SK-N-SH (cell line): ENCODE results near the gene SLC11A1. TPM values are rescaled to one million over a fixed set of nuclear protein-coding genes. Genes with fewer than 3 reads are reported as not detected.

ENCODE experiments used
- CTCF ChIA-PET: fragments of 300-600, 350-600 bp; formaldehyde crosslinking; extraction: SDS; loops from one replicate; lab custom pipeline; 2021; lab: Yijun Ruan, JAX
- POLR2A ChIA-PET: fragments of 350-600 bp; sonication (Branson Sonifier 250); formaldehyde crosslinking; extraction: SDS; loops from one replicate; lab custom pipeline; 2020; ENCODE audit warnings: antibody characterized with exemption, inconsistent platforms; lab: Yijun Ruan, JAX
- DNase-seq: peaks from one replicate; pipeline ENCODE4 v3.0.0; 2012
- H2AFZ ChIP-seq: fragments of 200-600 bp; sonication (generic); 2 replicates; pipeline ENCODE4 v1.8.1; 2016; ENCODE audit warnings: antibody characterized with exemption, mild to moderate bottlenecking, low read depth
- H3F3A ChIP-seq: fragments of 200-600 bp; sonication (generic); replicated peaks from 2 replicates; pipeline ENCODE3; 2016; ENCODE audit warnings: antibody characterized with exemption, mild to moderate bottlenecking; ENCODE audit not compliant: insufficient read depth
- H3K27ac ChIP-seq, 2 experiments: fragments of 200-500 bp in 1 of 2; fragments of 200-600 bp in 1 of 2; sonication (Bioruptor generic) in 1 of 2; sonication (generic), shearing (Covaris generic) in 1 of 2; 2 replicates each; pipeline versions ENCODE4 v1.5.1 to v1.6.1; 2014 to 2016; ENCODE audit warnings: low read depth in 2 of 2, inconsistent platforms in 1 of 2, low read length in 1 of 2, mild to moderate bottlenecking in 1 of 2, mixed read lengths in 1 of 2
- H3K27me3 ChIP-seq: fragments of 200-600 bp; sonication (generic), shearing (Covaris generic); 2 replicates; pipeline ENCODE4 v1.6.1; 2016; ENCODE audit warnings: mixed run types; ENCODE audit not compliant: insufficient read depth
- H3K36me3 ChIP-seq, 2 experiments: fragments of 200-500 bp in 1 of 2; fragments of 200-600 bp in 1 of 2; sonication (Bioruptor generic) in 1 of 2; sonication (generic) in 1 of 2; replicated peaks in 1 of 2; 2 replicates each; pipeline versions ENCODE3 to v1.5.1; 2014 to 2016; ENCODE audit warnings: low read length in 1 of 2, mild to moderate bottlenecking in 1 of 2; ENCODE audit not compliant: insufficient read depth in 2 of 2, control insufficient read depth in 1 of 2
- H3K4me1 ChIP-seq, 2 experiments: fragments of 200-500 bp in 1 of 2; fragments of 200-600 bp in 1 of 2; sonication (Bioruptor generic) in 1 of 2; sonication (generic), shearing (Covaris generic) in 1 of 2; 2 replicates each; pipeline versions ENCODE4 v1.5.1 to v1.6.1; 2014 to 2016; ENCODE audit warnings: low read depth in 1 of 2, low read length in 1 of 2, mixed run types in 1 of 2; ENCODE audit not compliant: insufficient read depth in 2 of 2, control insufficient read depth in 1 of 2
- H3K4me2 ChIP-seq: fragments of 200-600 bp; sonication (generic), shearing (Covaris generic); 2 replicates; pipeline ENCODE4 v1.6.1; 2017; ENCODE audit warnings: mixed run types
- H3K4me3 ChIP-seq, 2 experiments: fragments of 200-500 bp in 1 of 2; fragments of 200-600 bp in 1 of 2; sonication (Bioruptor generic) in 1 of 2; sonication (generic), shearing (Covaris generic) in 1 of 2; 2 replicates each; pipeline versions ENCODE4 v1.5.1 to v1.8.1; 2014 to 2016; ENCODE audit warnings: low read depth in 2 of 2, inconsistent platforms in 1 of 2, low read length in 1 of 2, mild to moderate bottlenecking in 1 of 2, mixed read lengths in 1 of 2, moderate library complexity in 1 of 2
- H3K79me2 ChIP-seq: fragments of 200-600 bp; sonication (generic); 2 replicates; pipeline ENCODE4 v1.8.1; 2017; ENCODE audit warnings: mild to moderate bottlenecking; ENCODE audit not compliant: insufficient read depth
- H3K9ac ChIP-seq: fragments of 200-600 bp; sonication (generic); 2 replicates; pipeline ENCODE4 v1.6.1; 2017; ENCODE audit warnings: mixed run types
- H3K9me2 ChIP-seq: fragments of 200-600 bp; sonication (generic); 2 replicates; pipeline ENCODE4 v1.6.1; 2017; ENCODE audit warnings: mixed run types
- H3K9me3 ChIP-seq: fragments of 200-600 bp; sonication (generic); 2 replicates; pipeline ENCODE4 v1.6.1; 2017; ENCODE audit warnings: mixed run types, mild to moderate bottlenecking, moderate library complexity
- H4K20me1 ChIP-seq: fragments of 200-600 bp; sonication (generic); 2 replicates; pipeline ENCODE4 v1.6.1; 2017; ENCODE audit warnings: mild to moderate bottlenecking, mixed run types; ENCODE audit not compliant: insufficient read depth
- CHD2 ChIP-seq: fragments of 150-350 bp; IDR thresholded peaks from 2 replicates; pipeline ENCODE4 v1.6.1; 2018; ENCODE audit warnings: low read length; ENCODE audit not compliant: partially characterized antibody
- CTCF ChIP-seq: fragments of 200-600 bp; sonication (generic); IDR thresholded peaks from 2 replicates; pipeline ENCODE4 v1.6.1; 2017; ENCODE audit warnings: antibody characterized with exemption, mild to moderate bottlenecking, moderate library complexity
- EZH2phosphoT487 ChIP-seq: fragments of 200-600 bp; sonication (generic); IDR thresholded peaks from 2 replicates; pipeline ENCODE4 v1.6.1; 2017; ENCODE audit warnings: low read depth, mixed run types, mild to moderate bottlenecking, antibody characterized with exemption, moderate library complexity, borderline replicate concordance
- GATA2 ChIP-seq: sonication (generic); formaldehyde crosslinking; IDR thresholded peaks from 2 replicates; pipeline ENCODE4 v1.5.0; 2020; ENCODE audit warnings: mild to moderate bottlenecking, missing genetic modification reagents
- IRF3 ChIP-seq: fragments of 150-350 bp; IDR thresholded peaks from 2 replicates; pipeline ENCODE4 v1.6.1; 2016; ENCODE audit warnings: mild to moderate bottlenecking, low read depth, low read length
- JUND ChIP-seq: IDR thresholded peaks from 2 replicates; pipeline ENCODE4 v1.4.0; 2012
- MEF2A ChIP-seq: IDR thresholded peaks from 2 replicates; pipeline ENCODE4 v1.4.0; 2012; ENCODE audit warnings: low read depth, borderline replicate concordance
- NFIC ChIP-seq: IDR thresholded peaks from 2 replicates; pipeline ENCODE4 v1.4.0; 2012; ENCODE audit warnings: borderline replicate concordance
- NRF1 ChIP-seq: IDR thresholded peaks from 2 replicates; pipeline ENCODE4 v1.6.1; 2012; ENCODE audit warnings: low read depth, mild to moderate bottlenecking, low read length
- PBX3 ChIP-seq: IDR thresholded peaks from 2 replicates; pipeline ENCODE4; 2012
- POLR2AphosphoS5 ChIP-seq: IDR thresholded peaks from 2 replicates; pipeline ENCODE4 v1.6.1; 2012; ENCODE audit warnings: low read depth, low read length
- RCOR1 ChIP-seq: fragments of 150-350 bp; IDR thresholded peaks from 2 replicates; pipeline ENCODE4 v1.6.1; 2017; ENCODE audit warnings: antibody characterized with exemption, low read length
- RXRA ChIP-seq: IDR thresholded peaks from 2 replicates; pipeline ENCODE4 v1.4.0; 2012; ENCODE audit warnings: low read depth, mild to moderate bottlenecking, borderline replicate concordance
- TAF1 ChIP-seq: IDR thresholded peaks from 2 replicates; pipeline ENCODE4 v1.6.1; 2012; ENCODE audit warnings: low read depth, mild to moderate bottlenecking, low read length, moderate library complexity, borderline replicate concordance
- TCF12 ChIP-seq: IDR thresholded peaks from 2 replicates; pipeline ENCODE4 v1.4.0; 2012
- USF1 ChIP-seq: IDR thresholded peaks from 2 replicates; pipeline ENCODE4 v1.4.0; 2012; ENCODE audit warnings: low read depth, borderline replicate concordance
- WGBS: methylation state at CpG from one replicate; pipeline ENCODE4 v1.1.6; 2017; ENCODE audit warnings: low lambda C conversion rate; 5-methylcytosine and 5-hydroxymethylcytosine counted together
- polyA plus RNA-seq, 3 experiments: library from polyadenylated mRNA; depleted of rRNA; stranded (reverse); fragments of >200 nt; gene quantifications; 2 replicates each; pipeline ENCODE4 v1.2.3, GENCODE V29; 2012

The SLC11A1 gene
- polyA plus RNA-seq, 1 of the 3 experiments (the other 2 are of a cell fraction): 0.26 TPM

GRCh38 chr2:218444692-218445357 lies 62.8 kb downstream of the SLC11A1 start:
- Histone ChIP-seq H3K4me1 (no peaks in the 10 kb centered on the region; a peak in 1 of 4 replicates), H2AFZ (no peak overlapping the region), H3K9me3 (no peaks in the 10 kb centered on the region), H3K9me2 (no peaks in the 10 kb centered on the region), H4K20me1 (no peaks in the 10 kb centered on the region), H3K4me3 (no peak overlapping the region), H3K36me3 (peaks cover 0 to 3% of the 10 kb centered on the region in 2 experiments), H3K27me3 (no peaks in the 10 kb centered on the region), H3F3A (no peaks in the 10 kb centered on the region), H3K4me2 (no peak overlapping the region), H3K9ac (no peak overlapping the region), H3K27ac (no peak overlapping the region), H3K79me2 (no peaks in the 10 kb centered on the region)
- 92% methylated on average over 6 of the region's 7 CpGs for WGBS
- ChIA-PET POLR2A (no interaction called here), CTCF (no interaction called here)
- TF ChIP-seq NFIC (no peak), CTCF (no peak), TAF1 (no peak), GATA2 (CRISPR knock-in tag) (no peak), USF1 (no peak), TCF12 (no peak), PBX3 (no peak), CHD2 (no peak), RXRA (no peak), MEF2A (no peak), NRF1 (no peak), JUND (no peak), POLR2AphosphoS5 (no peak), EZH2phosphoT487 (no peak), IRF3 (no peak), RCOR1 (no peak)
- DNase-seq: no peak
